DND-41 (cell line): ENCODE results near the gene ADAM30.

Source experiments
- EZH2 ChIP-seq: IDR thresholded peaks from 3 replicates; pipeline ENCODE4 v1.6.1; 2012; ENCODE audit warnings: borderline replicate concordance, low read depth, mild to moderate bottlenecking, moderate library complexity, low read length, inconsistent platforms; ENCODE audit not compliant: severe bottlenecking
- TF ChIP-seq, protein P1 (sequence below): IDR thresholded peaks from 2 replicates; pipeline ENCODE4 v1.5.1; 2012; ENCODE audit warnings: borderline replicate concordance, low read length, moderate library complexity, mild to moderate bottlenecking; ENCODE audit not compliant: poor library complexity, severe bottlenecking; ENCODE audit errors: extremely low read depth

DNA sequence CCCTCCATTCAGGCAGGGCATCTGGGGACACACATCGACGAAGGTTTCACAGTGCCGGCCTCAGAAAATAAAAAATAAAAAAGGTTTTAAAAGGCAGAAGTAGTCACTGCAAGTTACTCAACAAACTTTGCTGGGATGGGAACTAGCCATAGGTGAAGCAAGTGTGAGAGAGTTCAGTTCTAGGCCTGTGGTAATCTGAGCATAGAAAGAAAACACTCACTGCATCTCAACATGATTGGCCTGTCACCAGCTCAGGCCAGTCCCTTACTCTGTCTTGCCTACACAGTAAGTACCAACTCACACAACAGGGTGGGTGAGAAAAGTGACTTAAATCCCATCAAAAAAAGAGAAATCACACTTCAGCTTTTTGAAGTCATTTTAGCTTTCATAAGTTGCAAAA lies 30.2 kb upstream of the ADAM30 start:
- TF ChIP-seq, protein P1, sequence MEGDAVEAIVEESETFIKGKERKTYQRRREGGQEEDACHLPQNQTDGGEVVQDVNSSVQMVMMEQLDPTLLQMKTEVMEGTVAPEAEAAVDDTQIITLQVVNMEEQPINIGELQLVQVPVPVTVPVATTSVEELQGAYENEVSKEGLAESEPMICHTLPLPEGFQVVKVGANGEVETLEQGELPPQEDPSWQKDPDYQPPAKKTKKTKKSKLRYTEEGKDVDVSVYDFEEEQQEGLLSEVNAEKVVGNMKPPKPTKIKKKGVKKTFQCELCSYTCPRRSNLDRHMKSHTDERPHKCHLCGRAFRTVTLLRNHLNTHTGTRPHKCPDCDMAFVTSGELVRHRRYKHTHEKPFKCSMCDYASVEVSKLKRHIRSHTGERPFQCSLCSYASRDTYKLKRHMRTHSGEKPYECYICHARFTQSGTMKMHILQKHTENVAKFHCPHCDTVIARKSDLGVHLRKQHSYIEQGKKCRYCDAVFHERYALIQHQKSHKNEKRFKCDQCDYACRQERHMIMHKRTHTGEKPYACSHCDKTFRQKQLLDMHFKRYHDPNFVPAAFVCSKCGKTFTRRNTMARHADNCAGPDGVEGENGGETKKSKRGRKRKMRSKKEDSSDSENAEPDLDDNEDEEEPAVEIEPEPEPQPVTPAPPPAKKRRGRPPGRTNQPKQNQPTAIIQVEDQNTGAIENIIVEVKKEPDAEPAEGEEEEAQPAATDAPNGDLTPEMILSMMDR, result no peak
- TF ChIP-seq EZH2, result no peak
